CD4-positive, alpha-beta T cell treated with Interleukin-4 for 4 hours (primary cell): ENCODE measurements around the gene ARRB1.
"Not testable (repeated sequence)": the region's sequence is repeated elsewhere in the genome, so short reads cannot be mapped to it uniquely, and the experiment has no call there.

Source experiments
- DNase-seq: peaks from one replicate; pipeline ENCODE4 v3.0.0-alpha.2; 2020

The ARRB1 gene

DNA sequence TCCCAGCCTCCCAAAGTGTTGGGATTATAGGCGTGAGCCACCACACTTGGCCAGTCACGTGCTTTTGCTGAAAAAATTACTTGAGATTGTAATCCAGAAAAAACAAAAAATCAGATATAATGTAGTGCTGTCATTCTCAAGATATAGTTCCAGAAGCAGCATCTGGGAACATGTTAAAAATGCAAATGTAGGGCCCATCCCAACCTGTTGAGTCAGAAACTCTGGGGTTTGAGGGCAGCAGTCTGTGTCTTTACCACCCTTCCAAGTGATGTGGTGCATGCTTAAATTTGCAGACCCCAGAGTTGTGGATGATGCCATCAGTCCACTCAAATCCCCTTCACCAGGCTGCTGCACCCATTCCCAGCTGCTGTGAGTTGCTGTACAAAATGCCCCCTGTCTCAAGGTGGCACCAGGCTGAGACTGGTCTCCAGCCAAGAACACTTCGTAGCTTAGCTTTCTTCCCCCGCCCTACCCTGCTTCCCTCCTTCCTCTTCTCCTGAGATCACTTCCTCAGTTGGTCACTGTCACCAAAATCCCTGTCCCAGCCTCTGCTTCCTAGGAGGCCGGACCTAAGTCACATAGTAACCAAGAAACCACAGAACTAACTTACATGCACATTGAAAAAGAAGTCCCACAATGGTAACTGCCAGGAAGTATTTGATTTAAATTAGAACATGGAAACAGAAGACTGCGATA, 18.2 kb upstream of the ARRB1 start:
- no peak for DNase-seq

DNA sequence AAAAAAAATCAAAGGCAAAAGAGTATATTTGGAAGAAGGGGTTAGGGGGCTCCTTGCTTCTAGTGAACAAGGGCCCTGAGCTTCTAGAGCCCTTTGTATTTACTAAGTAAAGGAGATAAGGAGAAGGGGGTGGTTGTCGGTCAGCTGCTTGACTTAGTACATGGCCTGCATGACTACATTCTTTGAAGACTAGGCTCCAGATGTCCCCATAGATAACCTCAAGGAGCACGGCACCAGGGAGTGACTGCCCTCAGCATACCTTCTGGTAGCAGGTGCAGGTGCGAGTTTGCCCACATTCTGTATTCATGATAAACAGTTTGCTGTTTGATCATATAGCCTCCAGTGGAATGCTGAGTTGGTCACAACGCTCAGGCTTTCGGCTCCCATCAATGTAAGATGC, 15.4 kb upstream of the ARRB1 start:
- DNase-seq, result not testable (repeated sequence)

DNA sequence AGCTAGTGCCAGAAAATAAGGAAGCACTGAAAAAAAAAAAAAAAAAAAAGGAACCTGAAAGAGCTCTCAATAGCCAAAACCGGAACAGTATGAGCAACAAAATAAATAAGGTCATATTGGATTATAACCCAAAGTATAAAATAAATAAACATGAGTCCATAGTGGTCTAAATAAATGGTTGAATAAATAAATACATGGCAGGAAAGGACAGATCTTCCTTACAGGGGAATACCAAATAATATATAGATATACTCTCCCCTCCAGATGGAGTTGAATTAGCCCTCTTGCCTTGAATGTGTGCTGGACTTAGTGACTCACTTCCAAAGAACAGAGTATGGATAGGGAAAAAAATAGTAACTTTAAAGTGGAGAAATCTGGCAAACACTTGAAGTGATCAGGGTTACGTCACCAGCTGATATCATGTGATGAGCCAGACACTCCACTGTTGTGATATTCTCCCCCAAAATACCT, 14.3 kb upstream of the ARRB1 start:
- DNase-seq, result no peak

DNA sequence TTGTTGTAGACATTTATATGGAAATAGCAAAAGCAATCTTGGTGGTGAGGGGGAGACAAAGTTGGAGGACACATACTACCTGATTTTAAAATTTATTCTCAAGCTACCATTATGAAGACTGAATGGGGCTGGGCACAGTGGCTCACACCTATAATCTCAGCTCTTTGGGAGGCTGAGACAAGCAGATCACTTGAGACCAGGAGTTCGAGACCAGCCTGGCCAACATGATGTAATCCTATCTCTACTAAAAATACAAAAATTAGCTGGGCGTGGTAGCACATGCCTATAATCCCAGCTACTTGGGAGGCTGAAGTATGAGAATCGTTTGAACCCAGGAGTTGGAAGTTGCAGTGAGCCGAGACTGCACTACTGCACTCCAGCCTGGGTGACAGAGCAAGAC, 10.8 kb upstream of the ARRB1 start:
- not testable (repeated sequence) for DNase-seq

DNA sequence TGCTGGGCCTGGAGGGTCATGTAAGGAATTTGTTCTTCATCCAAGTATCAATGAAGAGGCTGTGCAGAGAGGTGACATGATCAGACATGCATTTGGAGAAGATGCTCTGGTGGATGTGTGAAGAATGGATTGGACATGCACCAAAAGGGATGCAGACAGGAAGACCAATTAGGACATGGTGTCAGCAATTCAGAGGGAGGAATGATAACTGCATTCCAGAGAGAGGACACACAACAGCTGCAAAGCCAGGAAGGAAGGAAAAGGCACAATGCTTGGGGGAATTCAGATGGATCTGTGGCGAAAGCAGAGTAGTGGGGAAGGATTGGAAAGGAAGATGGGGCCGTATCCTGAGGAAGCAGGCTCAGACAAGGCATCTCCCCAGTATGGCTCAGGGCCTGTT, 5.2 kb upstream of the ARRB1 start:
- DNase-seq, result no peak

DNA sequence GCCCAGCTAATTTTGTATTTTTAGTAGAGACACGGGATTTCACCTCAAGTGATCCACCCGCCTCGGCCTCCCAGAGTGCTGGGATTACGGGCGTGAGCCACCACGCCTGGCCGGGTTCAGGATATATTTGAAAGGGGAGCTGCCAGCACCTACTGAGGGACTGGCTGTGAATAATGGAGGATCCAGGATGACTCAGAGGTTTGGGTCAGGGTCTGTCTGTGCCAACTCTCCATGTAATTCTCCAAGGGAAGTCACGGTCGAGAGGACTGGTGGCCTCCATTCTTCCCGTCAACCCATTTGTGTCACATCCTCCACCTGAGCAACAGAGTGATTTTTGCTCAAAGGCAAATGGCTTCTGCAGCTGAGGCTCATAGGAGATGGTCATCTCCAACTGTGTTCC, 3.6 kb upstream of the ARRB1 start:
- no peak for DNase-seq

DNA sequence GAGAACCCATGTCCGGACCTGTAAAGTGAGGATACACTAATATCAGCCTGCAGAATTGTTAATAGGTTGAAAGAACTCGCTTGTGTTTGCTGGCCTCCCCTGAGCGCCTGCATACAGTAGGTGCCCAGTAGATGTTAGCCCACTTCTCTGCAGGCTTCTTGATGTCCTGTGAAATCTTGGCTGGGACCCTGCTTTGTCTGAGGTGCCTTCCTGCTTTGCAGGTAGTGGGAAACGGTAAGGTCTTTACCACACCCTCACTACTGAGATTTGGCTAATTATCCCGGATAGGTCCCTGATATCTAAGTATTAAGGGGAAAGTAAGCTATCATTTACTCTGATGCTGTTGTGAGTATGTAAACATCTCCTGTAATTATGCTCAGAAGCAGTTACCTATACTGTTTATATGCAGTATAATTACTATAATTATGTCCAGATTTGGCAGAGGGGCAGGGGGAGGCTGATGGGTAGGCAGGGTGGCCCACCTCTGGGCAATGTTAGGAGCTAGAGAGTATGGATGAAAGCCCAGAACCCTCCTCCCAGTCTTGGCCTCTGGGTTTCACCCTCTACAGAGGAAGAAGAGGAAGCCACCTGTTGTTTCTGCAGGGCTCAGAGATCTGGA, 1.2 kb upstream of the ARRB1 start:
- DNase-seq, result no peak

DNA sequence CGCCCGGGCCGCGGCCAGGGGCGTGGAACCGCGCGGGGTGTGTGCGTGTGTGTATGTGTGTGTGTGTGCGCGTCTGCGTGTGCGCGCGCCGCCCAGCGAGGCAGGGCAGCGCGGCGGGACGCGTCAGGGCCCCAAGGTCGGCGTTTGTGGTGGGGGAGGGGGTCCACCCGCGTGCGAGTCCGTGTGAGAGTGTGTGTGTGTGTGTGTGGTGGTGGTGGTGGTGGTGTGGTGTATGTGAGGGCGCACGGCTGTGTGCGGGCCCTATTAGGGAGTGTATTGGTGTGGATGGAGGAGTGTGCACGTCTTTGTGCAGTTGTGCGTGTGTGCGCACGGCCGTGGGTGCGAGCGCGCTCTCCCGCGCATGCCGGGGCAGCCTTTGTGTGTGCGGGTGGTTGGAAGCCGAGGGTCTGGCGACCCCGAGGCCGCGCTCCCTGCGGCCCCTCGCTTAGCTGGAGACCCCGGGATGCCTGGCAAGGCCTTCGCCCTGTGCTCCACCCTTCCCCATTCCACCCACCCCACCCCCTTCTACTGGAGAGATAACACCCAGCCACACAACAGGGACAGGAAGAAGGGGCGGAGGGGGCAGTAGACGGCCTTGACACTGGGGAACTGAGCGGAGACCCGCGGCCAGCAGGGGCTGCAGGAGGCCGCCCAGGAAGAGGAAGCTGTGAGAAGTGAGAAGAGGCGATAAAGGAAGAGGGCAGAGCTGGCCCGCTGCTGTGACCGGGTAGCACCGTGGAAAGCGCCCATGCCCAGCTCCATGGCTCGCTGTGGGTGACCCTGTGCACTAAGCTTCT, 528 bp upstream of the ARRB1 start:
- peak; percentile 61 for DNase-seq

DNA sequence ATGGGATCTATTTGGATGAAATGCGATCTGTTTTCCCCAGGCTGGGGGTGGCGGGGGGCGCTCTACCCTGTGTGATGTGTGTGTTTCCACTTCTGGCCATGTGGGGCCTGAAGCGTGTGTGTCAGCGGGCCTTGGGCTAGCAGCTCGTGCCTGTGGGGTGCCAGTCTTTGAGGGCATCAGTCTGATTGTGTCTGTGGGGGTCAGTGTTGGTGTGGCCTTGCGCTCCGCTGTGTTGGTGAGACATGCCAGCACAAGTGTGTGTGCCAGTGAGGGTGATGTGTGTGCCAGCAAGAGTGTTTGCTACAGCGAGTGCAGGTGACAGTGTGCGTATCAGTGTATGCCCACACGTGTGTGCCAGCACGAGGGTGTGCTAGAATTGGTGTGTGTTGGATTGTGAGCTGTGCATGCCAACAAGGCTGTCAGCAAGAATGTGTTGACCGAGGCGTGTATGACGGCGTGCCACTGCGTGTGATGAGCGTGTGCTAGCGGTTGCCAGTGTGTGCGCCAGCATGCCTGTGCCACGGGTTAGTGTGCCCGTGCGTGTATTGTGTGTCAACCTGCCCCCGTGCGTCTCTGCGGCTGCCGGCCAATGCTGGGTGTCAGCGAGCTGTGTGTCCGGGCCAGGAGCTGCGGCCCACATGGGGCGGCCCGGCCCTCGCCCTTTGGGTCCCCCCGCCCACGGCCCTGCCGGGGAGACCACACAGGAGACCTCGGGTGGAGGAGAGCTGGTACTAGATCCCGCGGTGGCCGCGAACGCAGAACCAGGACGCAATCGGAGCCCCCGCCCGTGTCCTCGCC, 519 bp downstream of the ARRB1 start:
- DNase-seq, result no peak

DNA sequence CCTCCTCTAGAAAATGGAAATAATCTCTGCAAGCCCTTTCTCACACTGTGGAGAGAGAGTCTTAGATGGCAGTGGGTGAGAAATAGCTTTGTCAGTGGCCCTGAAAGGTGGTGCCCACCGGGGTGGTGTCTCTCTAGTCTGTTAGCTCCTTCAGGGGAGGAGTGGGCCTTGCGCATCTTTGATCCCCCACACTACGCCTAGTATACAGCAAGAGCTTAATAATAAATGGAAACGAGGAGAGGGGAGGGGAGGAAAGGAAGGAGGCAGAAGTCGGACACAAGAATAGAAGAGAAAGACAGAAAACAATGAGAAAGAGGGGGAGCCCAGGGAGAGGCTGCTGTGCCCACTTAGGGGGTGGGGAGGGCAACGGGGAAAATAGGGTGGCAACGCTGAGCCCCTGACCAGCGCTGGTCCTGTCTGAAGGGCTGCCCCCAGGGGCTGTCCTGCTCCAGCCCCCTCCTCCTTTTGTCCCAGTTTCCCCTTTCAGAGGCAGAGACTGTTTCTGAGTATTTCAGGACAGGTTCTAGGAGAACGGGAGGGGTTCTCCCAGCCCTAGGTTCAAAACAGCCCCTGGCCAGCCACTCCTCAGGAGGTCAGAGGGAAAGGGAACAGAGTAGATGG, 1.2 kb downstream of the ARRB1 start:
- no peak for DNase-seq

DNA sequence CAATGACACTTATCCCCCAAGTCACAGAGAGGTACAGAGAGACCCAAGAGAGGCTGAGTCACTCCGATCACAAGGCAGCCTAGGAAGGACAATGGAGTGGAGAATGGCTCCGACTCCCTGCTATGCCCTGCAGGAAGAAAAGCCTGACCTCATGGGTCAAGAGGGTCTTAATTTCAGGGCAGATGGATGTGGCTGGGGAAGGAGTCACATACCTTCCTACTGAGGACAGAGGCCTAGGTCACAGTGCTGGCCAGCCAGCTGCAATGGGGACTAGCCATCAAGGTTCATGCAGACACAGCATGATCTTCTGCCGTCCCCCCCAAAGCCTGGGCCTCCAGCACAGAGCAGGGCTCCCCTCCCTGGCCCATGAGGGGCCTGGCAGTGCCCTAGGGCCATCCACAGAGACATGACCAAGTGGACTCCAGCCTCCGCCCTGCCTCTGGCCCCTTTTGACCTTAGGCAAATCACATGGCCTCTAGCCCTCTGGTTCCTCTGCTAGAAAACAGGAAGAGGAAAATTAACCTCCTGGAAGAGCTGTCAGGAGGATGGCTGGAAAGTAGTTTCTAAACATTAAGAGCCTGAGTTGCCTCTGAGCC, 1.8 kb downstream of the ARRB1 start:
- DNase-seq, result no peak

DNA sequence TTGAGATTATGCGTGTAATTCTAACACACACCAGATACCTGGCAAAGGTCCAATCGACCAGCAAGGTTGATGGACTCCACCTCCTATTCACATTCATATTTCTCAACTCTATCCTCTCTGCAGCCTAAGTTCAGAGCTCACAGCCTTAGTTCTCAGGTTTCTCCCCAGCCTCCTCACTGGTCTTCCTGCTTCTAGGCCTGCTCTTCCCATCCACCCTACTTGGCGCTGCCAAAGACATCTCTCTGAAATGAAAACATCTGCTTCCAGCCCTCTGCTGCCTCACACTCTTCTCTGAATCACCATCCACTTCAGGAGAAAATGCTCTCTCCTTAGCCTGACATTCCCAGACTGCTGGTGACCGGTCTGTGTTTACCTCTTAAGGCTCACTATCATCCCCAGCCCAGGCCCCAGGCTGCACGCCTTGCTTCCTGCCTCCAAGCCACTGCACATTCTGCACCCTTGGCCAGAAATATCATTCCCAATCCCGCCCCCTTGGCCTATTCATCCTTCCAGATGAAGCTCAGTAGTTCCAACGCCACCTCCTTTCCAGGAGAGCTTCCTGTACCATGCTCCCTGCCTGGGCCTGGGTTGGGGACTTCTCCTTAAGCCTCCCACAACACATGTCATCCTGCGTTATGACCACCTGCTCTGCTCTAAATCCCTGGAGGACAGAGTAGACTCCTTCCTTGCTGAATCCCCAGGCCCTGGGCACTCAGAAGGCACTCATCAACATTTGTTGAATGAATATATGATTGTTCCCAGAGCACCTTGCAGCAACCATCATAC, 3.5 kb downstream of the ARRB1 start:
- DNase-seq, result no peak

DNA sequence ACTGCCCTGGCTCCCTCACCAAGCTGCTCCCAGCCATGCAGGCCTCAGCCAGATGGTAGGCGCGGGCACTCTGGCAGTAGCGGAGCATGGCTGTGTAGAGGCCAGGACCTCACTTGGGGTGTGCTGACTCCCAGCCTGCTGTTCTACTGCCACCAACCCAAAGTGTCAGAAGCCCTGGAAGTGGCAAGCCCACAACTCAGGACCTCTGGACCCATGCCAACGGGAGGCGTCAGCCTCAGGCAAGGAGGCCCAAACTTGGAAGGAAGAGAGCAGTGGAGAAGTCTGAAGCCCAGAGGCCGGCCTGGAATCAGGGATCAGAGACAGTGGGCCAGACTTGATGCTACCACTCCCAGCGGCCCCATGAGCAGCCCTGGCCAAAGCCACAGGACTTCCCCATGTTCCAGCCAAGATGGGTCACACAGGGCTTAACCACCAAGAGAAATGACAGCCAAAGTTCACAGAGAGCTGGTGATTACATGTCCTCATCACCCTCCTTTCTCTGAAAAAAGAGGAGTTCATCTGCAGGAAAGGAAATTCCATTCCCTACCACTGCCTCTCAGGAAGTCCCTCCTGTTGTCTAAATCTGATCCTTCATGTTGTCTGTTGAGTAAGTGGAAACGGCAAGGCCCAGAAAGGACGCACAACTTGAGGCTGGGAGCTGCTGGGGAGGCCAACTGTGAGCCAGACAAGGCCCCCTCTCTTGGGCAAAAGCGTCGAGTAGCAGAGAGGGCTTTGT, 4.4 kb downstream of the ARRB1 start:
- DNase-seq, result no peak

DNA sequence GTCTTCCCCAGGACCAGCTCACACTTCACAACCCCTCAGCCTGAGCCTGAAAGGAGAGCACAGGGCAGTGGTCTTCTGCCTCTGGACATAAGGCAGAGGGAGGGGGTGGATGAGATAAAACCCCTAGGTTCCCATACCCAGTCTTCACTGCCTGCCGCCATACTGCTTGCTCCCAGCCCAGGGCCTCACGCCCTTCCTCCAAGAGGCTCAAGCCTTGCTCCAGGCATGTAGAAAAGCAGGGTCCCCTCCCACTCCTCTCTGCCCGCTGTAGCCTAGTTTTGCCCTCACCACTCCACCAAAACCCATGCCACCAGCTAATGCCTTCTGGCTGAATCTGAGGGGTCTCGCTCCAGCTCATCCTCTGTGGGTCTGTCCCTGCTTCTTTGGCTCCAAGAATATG, 5.2 kb downstream of the ARRB1 start:
- DNase-seq, result no peak

DNA sequence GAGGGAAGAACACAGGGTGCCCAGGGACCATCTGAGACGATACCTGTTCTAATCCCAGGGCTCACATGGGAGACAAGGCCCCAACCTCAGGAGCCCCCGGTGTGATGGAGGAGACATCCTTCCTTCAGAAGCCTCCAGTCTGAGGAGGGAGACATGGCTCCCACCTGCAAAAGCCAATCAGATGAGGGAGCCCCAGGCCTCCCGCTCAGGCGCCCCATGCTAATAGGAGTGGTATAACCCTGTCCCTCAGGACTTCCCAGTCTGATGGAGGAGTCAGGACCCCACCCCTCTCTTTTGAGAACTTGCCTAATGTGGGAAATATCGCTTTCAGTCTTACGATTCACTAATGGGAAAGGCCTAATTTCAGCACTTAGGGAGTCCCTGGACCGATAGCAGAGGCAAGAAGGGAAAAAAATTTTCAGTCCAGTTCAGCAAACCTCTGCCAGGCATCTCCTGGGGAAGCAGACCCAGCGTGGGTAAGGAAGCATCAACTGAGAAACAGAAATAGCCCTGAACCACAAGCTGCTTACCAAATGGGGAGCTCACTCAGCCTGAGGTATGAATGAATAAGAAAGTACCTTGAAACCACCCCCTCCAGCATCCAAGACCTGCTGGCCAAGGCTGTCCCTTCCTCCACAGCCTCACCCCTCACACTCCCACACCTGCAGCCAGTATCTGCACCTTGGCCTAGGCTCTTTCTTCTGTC, 5.9 kb downstream of the ARRB1 start:
- DNase-seq, result no peak

DNA sequence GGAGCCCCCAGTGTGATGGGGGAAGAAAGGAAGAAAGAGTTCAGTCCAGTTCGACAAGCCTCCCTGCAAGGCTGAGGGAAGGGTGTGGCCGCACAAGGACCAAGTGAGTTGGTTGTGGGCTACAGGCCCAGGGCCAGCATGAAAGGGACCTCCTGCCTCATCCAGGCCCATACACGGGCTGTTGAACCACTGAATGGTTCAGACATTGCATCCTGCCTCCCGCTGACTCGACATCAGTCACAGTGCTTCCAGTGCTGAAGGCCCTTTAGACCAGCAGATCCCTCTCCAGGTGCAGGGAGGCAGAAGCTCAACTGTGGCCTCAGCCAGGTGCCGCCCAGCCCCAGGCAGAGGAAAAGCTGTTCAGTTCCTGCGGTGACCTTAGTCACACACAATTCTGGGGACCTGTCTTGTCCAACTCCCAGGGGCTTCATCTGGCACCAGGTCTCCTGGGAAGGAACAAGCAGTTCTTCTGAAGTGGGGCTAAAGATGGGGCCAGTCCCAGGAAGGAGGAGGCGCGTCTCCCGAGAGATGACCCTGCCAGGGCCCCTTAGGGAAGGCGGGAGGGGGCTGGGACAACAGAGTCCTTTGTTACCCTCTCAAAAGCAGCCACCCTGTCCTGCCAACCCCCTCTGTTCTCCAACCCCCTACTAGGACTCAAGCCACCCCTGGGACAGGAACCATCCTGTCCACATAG, 6.6 kb downstream of the ARRB1 start:
- no peak for DNase-seq

DNA sequence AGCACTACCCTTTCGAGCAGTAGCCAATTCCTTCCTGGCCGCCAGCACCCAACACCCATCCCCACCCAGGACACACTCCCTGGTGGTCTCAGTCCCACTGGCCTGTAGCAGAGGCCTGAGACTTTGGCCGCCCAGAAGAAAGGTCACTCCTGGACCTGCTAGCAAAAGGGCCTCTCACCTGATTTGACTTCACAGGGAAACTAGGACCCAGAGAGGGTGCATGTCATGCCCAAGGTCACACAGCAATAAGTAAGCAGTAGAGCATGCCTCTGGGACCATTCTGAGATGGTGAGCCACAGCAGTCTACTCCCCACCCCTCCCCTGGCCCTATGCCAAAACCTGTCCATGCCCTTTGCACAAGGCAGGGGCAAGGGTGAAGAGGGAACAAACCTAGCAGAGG, 7.3 kb downstream of the ARRB1 start:
- DNase-seq, result no peak

DNA sequence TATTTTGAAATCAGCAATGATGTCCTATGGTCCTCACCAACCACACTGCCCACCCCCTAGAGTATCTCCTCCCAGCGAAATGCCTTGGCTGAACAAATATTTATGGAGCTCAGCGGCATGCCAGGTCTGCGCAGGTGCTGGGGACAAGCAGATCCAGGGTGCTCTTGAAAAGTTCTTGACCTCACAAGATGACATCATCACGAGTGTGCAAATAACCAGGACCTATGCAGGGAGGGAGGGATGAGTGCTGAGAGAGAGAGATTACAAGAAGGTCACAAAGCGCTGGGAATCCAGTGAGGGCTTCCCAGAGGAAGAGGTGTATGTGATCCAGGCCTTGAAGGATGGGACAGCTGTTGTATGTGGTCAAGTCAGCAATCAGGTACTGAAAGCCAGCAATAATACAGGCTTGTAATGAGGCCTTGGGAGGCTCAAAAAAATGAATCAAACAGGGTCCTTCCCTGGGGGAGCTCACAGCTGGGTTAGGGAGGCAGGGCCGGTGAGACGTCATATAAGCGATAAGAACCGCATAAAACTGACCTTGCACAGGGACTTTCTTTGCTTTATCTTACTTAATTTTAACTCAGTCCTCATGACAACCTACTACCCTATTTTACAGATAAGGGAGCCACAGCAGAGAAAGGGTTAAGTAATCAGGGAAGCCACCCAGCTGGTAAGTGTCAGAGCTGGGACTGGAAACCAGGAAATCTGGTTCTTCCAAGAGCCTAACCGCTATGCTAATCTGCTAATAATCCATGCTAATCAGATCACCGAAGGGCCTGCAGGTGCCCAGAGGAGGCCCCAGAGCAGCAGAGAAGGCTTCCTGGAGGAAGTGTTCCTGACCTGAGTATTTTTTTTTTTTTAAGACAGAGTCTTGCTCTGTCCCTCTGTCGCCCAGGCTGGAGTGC, 8.2 kb downstream of the ARRB1 start:
- no peak for DNase-seq
